Prostate gland (tissue), 2 donors: Measurements from ENCODE around the gene FAM180A.

Experiments used
- CTCF ChIP-seq, 4 experiments: fragments of 200-600 bp in 2 of 4; fragments of 450-650 bp in 2 of 4; sonication (generic) in 2 of 4; IDR thresholded peaks; 1 replicate in 3 of 4; 2 replicates in 1 of 4; pipeline ENCODE4 v1.5.1; 2016 to 2019; ENCODE audit warnings: antibody characterized with exemption in 4 of 4, mild to moderate bottlenecking in 2 of 4, moderate library complexity in 2 of 4
- POLR2A ChIP-seq: fragments of 450-650 bp; IDR thresholded peaks from one replicate; pipeline ENCODE4 v1.6.1; 2016; ENCODE audit warnings: antibody characterized with exemption, mild to moderate bottlenecking

- TF ChIP-seq CTCF (IDR thresholded peaks at IDR 0.05): no peak
- no peak for TF ChIP-seq POLR2A
Observed at GRCh38 chr7:135790371-135790977, 41.9 kb upstream of the FAM180A start.
